GM19023 (cell line): ENCODE data around the gene IGSF9B.
A peak's percentile ranks its signal among the peaks of the same experiment; 100 is the strongest.

ENCODE experiments used
- ATAC-seq: cut with Tn5 transposase; IDR thresholded peaks from one replicate; pipeline ENCODE4 v1.9.1; 2021; ENCODE audit warnings: mild to moderate bottlenecking, moderate library complexity; ENCODE audit not compliant: unreplicated experiment

The IGSF9B gene

GRCh38 chr11:133940034-133940433, 16.7 kb downstream of the IGSF9B start:
- ATAC-seq, result no peak

- no peak for ATAC-seq
These were observed 17.2 kb downstream of the IGSF9B start for GRCh38 chr11:133939558-133939957.

GRCh38 chr11:133938166-133938565, 18.6 kb downstream of the IGSF9B start:
- no peak for ATAC-seq

GRCh38 chr11:133937468-133937867, 19.3 kb downstream of the IGSF9B start:
- no peak for ATAC-seq

GRCh38 chr11:133937015-133937414, 19.8 kb downstream of the IGSF9B start:
- no peak for ATAC-seq

GRCh38 chr11:133936592-133936991, 20.2 kb downstream of the IGSF9B start:
- ATAC-seq, result no peak

GRCh38 chr11:133936136-133936535, 20.6 kb downstream of the IGSF9B start:
- no peak for ATAC-seq

- no peak for ATAC-seq
These were observed 21.2 kb downstream of the IGSF9B start for GRCh38 chr11:133935551-133935910.

GRCh38 chr11:133934599-133935550, 21.9 kb downstream of the IGSF9B start:
- ATAC-seq, result no peak

- no peak for ATAC-seq
These were observed 22.7 kb downstream of the IGSF9B start for GRCh38 chr11:133934096-133934495.

- ATAC-seq, result no peak
These were observed 25.2 kb downstream of the IGSF9B start for GRCh38 chr11:133931449-133932060.

- ATAC-seq, result no peak
These were observed 25.9 kb downstream of the IGSF9B start for GRCh38 chr11:133930767-133931448.

- no peak for ATAC-seq
These were observed 26.6 kb downstream of the IGSF9B start for GRCh38 chr11:133930053-133930766.

GRCh38 chr11:133929401-133930052, 27.2 kb downstream of the IGSF9B start:
- ATAC-seq, result no peak

GRCh38 chr11:133928628-133929059, 28.1 kb downstream of the IGSF9B start:
- no peak for ATAC-seq

GRCh38 chr11:133927690-133928627, 28.8 kb downstream of the IGSF9B start:
- ATAC-seq, result peak; percentile 59

- no peak for ATAC-seq
These were observed 30.1 kb downstream of the IGSF9B start for GRCh38 chr11:133926466-133927246.

GRCh38 chr11:133925756-133926155, 31.0 kb downstream of the IGSF9B start:
- ATAC-seq, result no peak

- ATAC-seq, result no peak
These were observed 32.1 kb downstream of the IGSF9B start for GRCh38 chr11:133924661-133925060.
